Fibroblast of pulmonary artery (primary cell): Measurements from ENCODE around the gene MXD4.

Source experiments
- DNase-seq: peaks from one replicate; pipeline ENCODE4 v3.0.0-alpha.2; 2010; ENCODE audit warnings: low read depth
- H3K4me3 ChIP-seq: replicated peaks from 2 replicates; pipeline ENCODE4 v1.5.1; 2011; ENCODE audit warnings: low read depth, mild to moderate bottlenecking, control low read depth, low read length, moderate library complexity
- TF ChIP-seq, protein P1 (sequence below): IDR thresholded peaks from 2 replicates; pipeline ENCODE4 v1.5.1; 2011; ENCODE audit warnings: mild to moderate bottlenecking, control low read depth, low read length, inconsistent platforms; ENCODE audit errors: missing control alignments

MXD4 gene

DNA sequence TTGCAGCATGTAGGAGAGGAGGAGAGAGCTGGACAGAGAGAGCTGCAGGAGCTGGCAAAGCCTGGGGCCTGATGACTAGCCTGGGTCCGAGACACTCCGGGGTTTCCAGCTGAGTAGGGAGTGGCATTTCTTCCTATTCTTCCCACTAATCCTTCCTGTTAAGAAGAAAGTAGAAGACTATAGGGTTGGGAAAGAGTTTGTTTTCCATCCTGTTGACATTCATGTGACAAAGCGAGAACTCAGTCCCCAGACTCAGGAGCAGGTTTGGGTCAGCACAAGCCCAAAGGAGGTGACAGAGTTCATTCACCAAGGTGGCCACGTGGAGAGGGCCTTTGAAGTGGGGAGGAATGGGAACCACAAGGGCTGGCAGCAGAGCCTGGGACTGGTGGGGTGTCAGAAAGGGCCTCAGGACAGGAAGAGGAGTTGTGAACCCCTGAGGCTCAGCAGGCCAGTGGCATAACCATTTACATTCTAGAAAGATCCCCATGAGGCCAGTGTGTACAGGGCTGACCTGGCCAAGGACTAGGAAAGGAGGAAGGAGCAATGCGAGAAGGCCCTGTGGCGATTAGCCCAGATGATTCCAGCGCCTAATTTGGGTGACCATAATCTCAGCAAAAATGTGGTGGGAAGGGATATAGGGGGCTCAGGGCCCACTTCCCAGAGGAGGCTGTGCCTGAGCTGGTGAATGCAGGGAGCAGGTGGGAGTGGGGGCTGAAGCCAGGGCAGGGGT is 16.7 kb downstream of the MXD4 start:
- TF ChIP-seq, protein P1, sequence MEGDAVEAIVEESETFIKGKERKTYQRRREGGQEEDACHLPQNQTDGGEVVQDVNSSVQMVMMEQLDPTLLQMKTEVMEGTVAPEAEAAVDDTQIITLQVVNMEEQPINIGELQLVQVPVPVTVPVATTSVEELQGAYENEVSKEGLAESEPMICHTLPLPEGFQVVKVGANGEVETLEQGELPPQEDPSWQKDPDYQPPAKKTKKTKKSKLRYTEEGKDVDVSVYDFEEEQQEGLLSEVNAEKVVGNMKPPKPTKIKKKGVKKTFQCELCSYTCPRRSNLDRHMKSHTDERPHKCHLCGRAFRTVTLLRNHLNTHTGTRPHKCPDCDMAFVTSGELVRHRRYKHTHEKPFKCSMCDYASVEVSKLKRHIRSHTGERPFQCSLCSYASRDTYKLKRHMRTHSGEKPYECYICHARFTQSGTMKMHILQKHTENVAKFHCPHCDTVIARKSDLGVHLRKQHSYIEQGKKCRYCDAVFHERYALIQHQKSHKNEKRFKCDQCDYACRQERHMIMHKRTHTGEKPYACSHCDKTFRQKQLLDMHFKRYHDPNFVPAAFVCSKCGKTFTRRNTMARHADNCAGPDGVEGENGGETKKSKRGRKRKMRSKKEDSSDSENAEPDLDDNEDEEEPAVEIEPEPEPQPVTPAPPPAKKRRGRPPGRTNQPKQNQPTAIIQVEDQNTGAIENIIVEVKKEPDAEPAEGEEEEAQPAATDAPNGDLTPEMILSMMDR, result no peak
- DNase-seq, result no peak
- H3K4me3 ChIP-seq, result no peak overlapping the region

DNA sequence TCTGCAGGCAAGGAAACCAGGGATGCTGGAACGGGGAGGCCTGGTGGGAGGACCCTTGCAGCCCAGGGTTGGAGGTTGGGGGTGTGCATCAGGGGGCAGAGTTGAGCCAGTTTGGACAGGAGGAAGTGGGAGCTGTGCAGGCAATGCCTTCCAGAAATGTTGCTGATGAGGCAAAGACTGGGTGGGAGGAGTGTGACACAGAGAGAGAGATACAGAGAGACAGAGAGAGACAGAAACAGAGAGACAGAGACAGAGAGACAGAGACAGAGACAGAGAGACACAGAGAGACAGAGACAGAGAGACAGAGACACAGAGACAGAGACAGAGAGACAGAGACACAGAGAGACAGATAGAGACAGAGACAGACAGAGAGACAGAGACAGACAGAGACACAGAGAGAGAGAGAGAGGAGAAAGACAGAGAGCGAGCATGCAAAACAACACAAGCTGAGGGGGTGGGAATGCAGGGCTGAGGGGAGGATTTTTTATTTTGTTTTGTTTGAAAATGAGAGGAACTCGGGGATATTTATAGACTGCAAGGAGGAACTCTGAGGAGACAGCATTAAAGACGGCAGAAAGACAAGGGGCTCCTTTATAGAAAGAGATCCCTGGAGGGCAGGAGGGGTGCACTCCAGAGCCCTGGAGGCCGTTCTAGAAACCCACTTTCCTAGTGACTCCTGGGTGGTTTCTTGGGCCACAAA is 18.1 kb downstream of the MXD4 start:
- TF ChIP-seq, protein P1, result peak; percentile 28
- H3K4me3 ChIP-seq, result no peak overlapping the region
- DNase-seq, result peak; percentile 65

DNA sequence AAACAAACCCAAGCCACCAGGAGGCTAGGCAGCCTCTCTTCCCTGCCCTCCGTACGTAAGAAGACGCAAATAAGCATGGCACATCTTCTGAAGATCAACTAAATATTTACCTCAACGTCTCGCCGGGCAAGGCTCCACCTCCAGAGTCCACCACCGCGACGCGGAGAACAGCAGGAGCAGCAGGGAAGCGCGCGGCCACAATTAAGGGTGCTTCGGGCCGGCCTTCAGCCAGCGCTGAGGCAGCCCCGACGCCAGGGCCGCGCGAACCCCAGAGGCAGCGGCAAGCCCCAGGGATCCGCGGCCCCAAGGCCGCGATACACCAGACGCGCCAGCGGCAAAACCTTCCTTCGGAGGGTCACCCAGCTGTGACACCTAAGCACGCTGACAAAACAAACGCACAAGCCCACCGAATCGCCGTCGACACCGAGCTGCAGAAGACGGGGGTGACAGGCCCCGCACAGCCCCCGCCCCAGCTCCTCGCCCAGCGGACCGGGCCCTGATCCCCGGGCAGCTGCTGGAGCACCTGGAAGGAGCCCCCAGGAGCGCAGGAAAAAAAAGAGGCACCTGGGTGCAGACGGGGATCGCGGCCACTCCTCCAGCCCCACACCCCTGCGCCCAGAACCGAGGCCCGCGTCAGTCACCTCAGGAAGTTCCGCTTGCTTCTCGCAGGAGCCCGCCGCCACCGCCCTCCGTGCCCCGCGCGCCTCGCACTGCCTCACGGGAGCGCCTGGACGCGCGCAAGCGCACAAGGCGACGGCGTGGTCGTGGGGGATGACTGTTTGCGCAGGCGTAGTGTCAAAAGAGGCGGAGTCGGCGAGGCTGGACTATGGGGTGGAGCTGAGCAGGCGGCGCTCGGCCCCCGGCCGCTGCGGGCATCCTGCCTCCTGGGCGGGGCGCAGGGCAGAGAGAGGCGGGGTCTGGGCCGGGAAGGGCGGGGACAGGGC is 20.2 kb downstream of the MXD4 start, which contains the start of the genes HAUS3 and POLN:
Gene HAUS3, minus strand, starts transcription at position 712 of the 944 bp plus-strand sequence. CDS start 1,175 bp downstream, outside the sequence.
Gene POLN, minus strand, starts transcription at position 712 of the 944 bp plus-strand sequence. CDS start 12,890 bp downstream, outside the sequence.
- TF ChIP-seq, protein P1, result peak; percentile 16
- H3K4me3 ChIP-seq, result peak within 1 kb of the TSS; percentile 90
- peak; percentile 98 for DNase-seq

DNA sequence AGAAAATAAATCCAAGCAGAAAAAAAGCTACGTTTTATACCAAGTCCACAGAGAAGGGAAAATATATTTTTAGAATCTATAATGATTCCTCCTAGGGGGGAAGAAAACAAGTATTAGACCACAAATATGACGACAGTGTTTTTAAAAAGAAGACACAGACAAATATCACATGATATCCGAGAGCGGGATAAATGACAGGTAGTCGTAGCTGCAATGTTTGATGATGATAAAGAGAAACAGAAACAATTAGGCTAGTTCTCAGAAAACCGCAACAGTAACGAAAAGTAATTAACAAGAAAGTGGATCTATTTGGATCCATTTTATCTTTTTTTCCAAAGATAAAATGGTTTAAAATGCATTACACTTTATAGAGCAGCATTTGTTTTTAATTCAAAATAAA is 20.9 kb downstream of the MXD4 start:
- H3K4me3 ChIP-seq, result peak overlapping the region; percentile 90
- DNase-seq, result no peak
- TF ChIP-seq, protein P1, result no peak

DNA sequence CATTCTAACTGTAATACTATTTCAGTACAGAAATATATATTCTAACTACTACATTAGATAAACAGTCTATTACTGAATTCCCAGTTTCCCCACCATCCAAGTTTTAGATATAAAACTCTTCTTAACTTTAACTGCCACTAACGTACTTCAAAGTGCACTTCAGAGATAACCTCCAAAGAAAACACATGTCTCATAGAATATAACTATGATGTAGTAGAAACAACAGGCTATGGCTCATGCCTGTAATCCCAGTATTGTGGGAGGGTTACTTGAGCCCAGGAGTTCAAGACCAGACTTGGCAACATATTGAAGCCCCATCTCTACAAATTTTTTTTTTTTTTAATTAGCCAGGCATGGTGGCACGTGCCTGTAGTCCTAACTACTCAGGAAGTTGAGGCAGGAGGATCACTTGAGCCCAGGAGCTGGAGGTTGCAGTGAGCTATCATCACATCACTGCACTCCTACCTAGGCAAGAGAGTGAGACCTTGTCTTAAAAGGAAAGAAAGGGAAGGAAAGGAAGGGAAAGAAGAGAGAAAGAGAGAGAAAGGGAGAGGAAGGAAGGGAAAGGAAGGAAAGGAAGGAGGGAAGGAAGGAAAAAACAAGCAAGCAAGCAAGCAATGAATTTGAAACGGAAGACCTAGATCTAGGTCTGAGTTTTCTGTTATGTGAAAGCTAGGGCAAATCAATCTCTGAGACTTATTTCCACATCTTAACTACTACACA is 24.8 kb downstream of the MXD4 start:
- no peak overlapping the region for H3K4me3 ChIP-seq
- TF ChIP-seq, protein P1, result no peak
- no peak for DNase-seq

DNA sequence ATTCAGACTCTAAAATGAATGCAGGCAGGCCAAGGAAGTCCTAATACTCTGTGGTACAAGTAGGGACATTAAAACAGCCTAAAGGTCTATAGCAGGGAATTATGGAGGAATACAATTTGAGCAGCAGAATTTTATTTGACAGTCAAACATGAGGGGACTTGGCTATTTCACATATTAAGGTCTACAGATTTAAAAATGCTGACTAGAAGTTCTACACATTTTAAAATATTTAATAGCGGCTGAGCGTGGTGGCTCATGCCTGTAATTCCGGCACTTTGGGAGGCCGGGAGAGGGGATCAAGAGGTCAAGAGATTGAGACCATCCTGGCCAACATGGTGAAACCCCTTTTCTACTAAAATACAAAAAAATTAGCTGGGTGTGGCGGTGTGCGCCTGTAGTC is 30.8 kb downstream of the MXD4 start:
- no peak for DNase-seq
- TF ChIP-seq, protein P1, result no peak
- no peak overlapping the region for H3K4me3 ChIP-seq
